Measurements from ENCODE around the gene SPATA20. TPM values are rescaled to one million over a fixed set of nuclear protein-coding genes. Genes with fewer than 3 reads are reported as not detected.

The SPATA20 gene
- total and polyA plus RNA-seq, 7 donors, result 4.8 to 25.8 (median 16.7) TPM

- Histone ChIP-seq H3K4me1 (no peaks in the 10 kb centered on the region), H3K36me3 (ENCODE audit: insufficient read depth in 1 of 2, low read depth in 1 of 2) (peaks cover 0 to 24% of the 10 kb centered on the region in 2 donors), H3K4me3 (no peak overlapping the region), H3K27me3 (ENCODE audit: insufficient read depth in 3 of 3, low read length in 2 of 3) (peaks cover 0 to 4% (median 0%) of the 10 kb centered on the region in 3 donors), H3K9me3 (no peaks in the 10 kb centered on the region), H3K27ac (no peak overlapping the region)
- intact Hi-C loops (cut with DNase I), result loop anchor here in 1 of 2 donors (5.0 kb wide), 1 partner anchor 130 kb away; no protein-coding TSS in a partner anchor
- 86 to 96% (median 94%) methylated on average over 12 of the region's 12 CpGs for WGBS, 3 donors
- TF ChIP-seq CTCF (IDR thresholded peaks at IDR 0.05), result no peak
- no peak for DNase-seq
- no peak for ATAC-seq
Observed at GRCh38 chr17:50551884-50552283, 4.9 kb downstream of the SPATA20 start.

GRCh38 chr17:50554201-50554600 is 7.2 kb downstream of the SPATA20 start:
- Histone ChIP-seq H3K36me3 (ENCODE audit: insufficient read depth in 1 of 2, low read depth in 1 of 2) (peaks cover 0 to 24% of the 10 kb centered on the region in 2 donors), H3K27me3 (ENCODE audit: insufficient read depth in 3 of 3, low read length in 2 of 3) (peaks cover 0 to 25% (median 9%) of the 10 kb centered on the region in 3 donors), H3K4me3 (no peak overlapping the region), H3K9me3 (no peaks in the 10 kb centered on the region), H3K4me1 (peaks cover 4% of the 10 kb centered on the region), H3K27ac (no peak overlapping the region)
- ATAC-seq (no peak), DNase-seq (no peak)
- TF ChIP-seq CTCF (IDR thresholded peaks at IDR 0.05), result no peak
- WGBS, 3 donors, result 96 to 97% (median 97%) methylated on average over 17 of the region's 17 CpGs
- intact Hi-C loops (cut with DNase I), result loop anchor here in 1 of 2 donors (5.0 kb wide), 1 partner anchor 128 kb away; no protein-coding TSS in a partner anchor

GRCh38 chr17:50556803-50557202 is 9.8 kb downstream of the SPATA20 start:
- H3K27ac ChIP-seq, result no peak overlapping the region
- no peak for TF ChIP-seq CTCF (IDR thresholded peaks at IDR 0.05)
- intact Hi-C loops (cut with DNase I), result no loop called here
- DNase-seq, result peak in 1 of 2 donors; percentile 62
- peaks cover 0 to 49% (median 15%) of the 10 kb centered on the region in 3 donors for H3K27me3 ChIP-seq (ENCODE audit: insufficient read depth in 3 of 3, low read length in 2 of 3)
- ATAC-seq, result peak in 3 of 4 donors; percentile 17 to 70 (median 54)
- peaks cover 19% of the 10 kb centered on the region for H3K4me1 ChIP-seq
- H3K4me3 ChIP-seq, result no peak overlapping the region
- 19 to 28% (median 25%) methylated on average over 5 of the region's 5 CpGs for WGBS, 3 donors
- H3K9me3 ChIP-seq, result no peaks in the 10 kb centered on the region
- H3K36me3 ChIP-seq (ENCODE audit: insufficient read depth in 1 of 2, low read depth in 1 of 2), result peaks cover 0 to 20% of the 10 kb centered on the region in 2 donors

GRCh38 chr17:50557630-50558029 is 10.7 kb downstream of the SPATA20 start:
- Histone ChIP-seq H3K27ac (no peak overlapping the region), H3K36me3 (ENCODE audit: insufficient read depth in 1 of 2, low read depth in 1 of 2) (peaks cover 0 to 12% of the 10 kb centered on the region in 2 donors), H3K4me1 (peaks cover 19% of the 10 kb centered on the region), H3K27me3 (ENCODE audit: insufficient read depth in 3 of 3, low read length in 2 of 3) (peaks cover 0 to 57% (median 19%) of the 10 kb centered on the region in 3 donors), H3K4me3 (no peak overlapping the region), H3K9me3 (no peaks in the 10 kb centered on the region)
- ATAC-seq (no peak), DNase-seq (no peak)
- TF ChIP-seq CTCF (IDR thresholded peaks at IDR 0.05), result no peak
- intact Hi-C loops (cut with DNase I), result no loop called here
- 72 to 78% (median 78%) methylated on average over 4 of the region's 4 CpGs for WGBS, 3 donors

- DNase-seq (no peak), ATAC-seq (no peak)
- peaks cover 0 to 8% of the 10 kb centered on the region in 2 donors for H3K36me3 ChIP-seq (ENCODE audit: insufficient read depth in 1 of 2, low read depth in 1 of 2)
- H3K4me1 ChIP-seq, result peaks cover 19% of the 10 kb centered on the region
- no peak overlapping the region for H3K27ac ChIP-seq
- no peak for TF ChIP-seq CTCF (IDR thresholded peaks at IDR 0.05)
- intact Hi-C loops (cut with DNase I), result no loop called here
- WGBS, 3 donors, result 56 to 65% (median 59%) methylated on average over 4 of the region's 4 CpGs
- no peaks in the 10 kb centered on the region for H3K9me3 ChIP-seq
- H3K27me3 ChIP-seq (ENCODE audit: insufficient read depth in 3 of 3, low read length in 2 of 3), result peaks cover 0 to 61% (median 23%) of the 10 kb centered on the region in 3 donors
- no peak overlapping the region for H3K4me3 ChIP-seq
Observed at GRCh38 chr17:50558091-50558490, 11.1 kb downstream of the SPATA20 start.

All from psoas muscle (tissue), 8 donors.